Measurements from ENCODE around the gene PDZD11. TPM values are rescaled to one million over a fixed set of nuclear protein-coding genes. Genes with fewer than 3 reads are reported as not detected.

PDZD11 gene
- polyA plus RNA-seq, 1 donor from 2014 or later: 64.7 TPM

DNA sequence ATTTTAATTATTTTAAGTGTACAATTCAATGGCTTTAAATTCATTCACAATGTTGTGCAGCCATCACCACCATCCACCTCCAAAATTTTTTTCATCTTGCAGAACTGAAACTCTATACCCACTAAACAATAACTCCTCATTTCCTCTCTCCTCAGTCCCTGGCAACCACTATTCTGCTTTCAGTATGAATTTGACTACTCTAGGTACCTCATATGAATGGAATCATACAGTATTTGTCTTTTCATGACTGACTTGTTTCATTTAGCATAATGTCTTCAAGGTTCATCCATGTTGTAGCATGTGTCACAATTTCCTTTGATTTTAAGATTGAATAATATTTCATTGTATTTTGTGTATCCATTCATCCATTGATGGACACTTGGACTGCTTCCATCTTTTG lies 47.0 kb upstream of the PDZD11 start:
- Histone ChIP-seq H3K9ac (ENCODE audit: low read length) (no peak overlapping the region), H3K9me2 (ENCODE audit: insufficient read depth, low read length) (no peaks in the 10 kb centered on the region), H3K36me3 (ENCODE audit: insufficient read depth, low read length) (no peaks in the 10 kb centered on the region), H3K79me2 (replicated peaks; ENCODE audit: insufficient read depth, low read length) (no peaks in the 10 kb centered on the region), H3K9me3 (ENCODE audit: low read length) (no peaks in the 10 kb centered on the region), H4K20me1 (ENCODE audit: insufficient read depth) (no peaks in the 10 kb centered on the region), H3K27me3 (ENCODE audit: insufficient read depth, low read depth, low read length) (no peaks in the 10 kb centered on the region), H3K4me3 (ENCODE audit: low read length) (no peak overlapping the region), H3K27ac (ENCODE audit: low read length) (no peak overlapping the region), H3K4me2 (ENCODE audit: low read length) (no peak overlapping the region), H3F3A (ENCODE audit: insufficient read depth, low read length, poor library complexity, severe bottlenecking) (no peaks in the 10 kb centered on the region), H2AFZ (ENCODE audit: low read depth, low read length) (no peak overlapping the region)
- TF ChIP-seq, protein P1, sequence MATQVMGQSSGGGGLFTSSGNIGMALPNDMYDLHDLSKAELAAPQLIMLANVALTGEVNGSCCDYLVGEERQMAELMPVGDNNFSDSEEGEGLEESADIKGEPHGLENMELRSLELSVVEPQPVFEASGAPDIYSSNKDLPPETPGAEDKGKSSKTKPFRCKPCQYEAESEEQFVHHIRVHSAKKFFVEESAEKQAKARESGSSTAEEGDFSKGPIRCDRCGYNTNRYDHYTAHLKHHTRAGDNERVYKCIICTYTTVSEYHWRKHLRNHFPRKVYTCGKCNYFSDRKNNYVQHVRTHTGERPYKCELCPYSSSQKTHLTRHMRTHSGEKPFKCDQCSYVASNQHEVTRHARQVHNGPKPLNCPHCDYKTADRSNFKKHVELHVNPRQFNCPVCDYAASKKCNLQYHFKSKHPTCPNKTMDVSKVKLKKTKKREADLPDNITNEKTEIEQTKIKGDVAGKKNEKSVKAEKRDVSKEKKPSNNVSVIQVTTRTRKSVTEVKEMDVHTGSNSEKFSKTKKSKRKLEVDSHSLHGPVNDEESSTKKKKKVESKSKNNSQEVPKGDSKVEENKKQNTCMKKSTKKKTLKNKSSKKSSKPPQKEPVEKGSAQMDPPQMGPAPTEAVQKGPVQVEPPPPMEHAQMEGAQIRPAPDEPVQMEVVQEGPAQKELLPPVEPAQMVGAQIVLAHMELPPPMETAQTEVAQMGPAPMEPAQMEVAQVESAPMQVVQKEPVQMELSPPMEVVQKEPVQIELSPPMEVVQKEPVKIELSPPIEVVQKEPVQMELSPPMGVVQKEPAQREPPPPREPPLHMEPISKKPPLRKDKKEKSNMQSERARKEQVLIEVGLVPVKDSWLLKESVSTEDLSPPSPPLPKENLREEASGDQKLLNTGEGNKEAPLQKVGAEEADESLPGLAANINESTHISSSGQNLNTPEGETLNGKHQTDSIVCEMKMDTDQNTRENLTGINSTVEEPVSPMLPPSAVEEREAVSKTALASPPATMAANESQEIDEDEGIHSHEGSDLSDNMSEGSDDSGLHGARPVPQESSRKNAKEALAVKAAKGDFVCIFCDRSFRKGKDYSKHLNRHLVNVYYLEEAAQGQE (IDR thresholded peaks at IDR 0.05; ENCODE audit: borderline replicate concordance): no peak
- no peak for TF ChIP-seq POLR2AphosphoS5 (IDR thresholded peaks at IDR 0.05)
- TF ChIP-seq, protein P2, sequence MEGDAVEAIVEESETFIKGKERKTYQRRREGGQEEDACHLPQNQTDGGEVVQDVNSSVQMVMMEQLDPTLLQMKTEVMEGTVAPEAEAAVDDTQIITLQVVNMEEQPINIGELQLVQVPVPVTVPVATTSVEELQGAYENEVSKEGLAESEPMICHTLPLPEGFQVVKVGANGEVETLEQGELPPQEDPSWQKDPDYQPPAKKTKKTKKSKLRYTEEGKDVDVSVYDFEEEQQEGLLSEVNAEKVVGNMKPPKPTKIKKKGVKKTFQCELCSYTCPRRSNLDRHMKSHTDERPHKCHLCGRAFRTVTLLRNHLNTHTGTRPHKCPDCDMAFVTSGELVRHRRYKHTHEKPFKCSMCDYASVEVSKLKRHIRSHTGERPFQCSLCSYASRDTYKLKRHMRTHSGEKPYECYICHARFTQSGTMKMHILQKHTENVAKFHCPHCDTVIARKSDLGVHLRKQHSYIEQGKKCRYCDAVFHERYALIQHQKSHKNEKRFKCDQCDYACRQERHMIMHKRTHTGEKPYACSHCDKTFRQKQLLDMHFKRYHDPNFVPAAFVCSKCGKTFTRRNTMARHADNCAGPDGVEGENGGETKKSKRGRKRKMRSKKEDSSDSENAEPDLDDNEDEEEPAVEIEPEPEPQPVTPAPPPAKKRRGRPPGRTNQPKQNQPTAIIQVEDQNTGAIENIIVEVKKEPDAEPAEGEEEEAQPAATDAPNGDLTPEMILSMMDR (IDR thresholded peaks at IDR 0.05; ENCODE audit: poor library complexity, severe bottlenecking): no peak
- no peak for TF ChIP-seq RAD21 (conservative IDR thresholded peaks at IDR 0.05)
- TF ChIP-seq EZH2 (IDR thresholded peaks at IDR 0.05; ENCODE audit: borderline replicate concordance, insufficient read depth, low read length, poor library complexity, severe bottlenecking): no peak
- no peak for TF ChIP-seq TAF1 (IDR thresholded peaks at IDR 0.05; ENCODE audit: low read depth)
- TF ChIP-seq SMC3 (conservative IDR thresholded peaks at IDR 0.05; ENCODE audit: poor library complexity): no peak
- TF ChIP-seq EP300 (conservative IDR thresholded peaks at IDR 0.05; ENCODE audit: poor library complexity, severe bottlenecking): no peak

DNA sequence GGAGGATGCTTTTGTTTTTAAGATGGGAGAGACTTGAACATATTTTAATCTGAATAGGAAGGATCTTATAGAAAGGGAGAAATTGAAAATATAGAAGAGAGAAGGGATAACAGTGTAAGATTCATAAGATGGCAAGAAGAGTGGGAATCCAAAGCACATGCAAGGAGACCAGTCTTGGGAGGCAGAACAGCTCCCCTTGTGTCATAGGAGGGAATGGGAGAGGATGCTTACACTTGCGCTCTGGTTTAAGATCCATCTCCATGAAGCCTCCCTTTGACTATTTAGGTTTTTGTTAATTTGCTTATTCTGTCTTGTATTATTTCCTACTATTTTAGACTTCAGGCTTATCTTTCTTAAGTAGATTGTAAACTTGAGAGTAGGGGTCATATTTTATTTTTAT lies 42.9 kb upstream of the PDZD11 start:
- Histone ChIP-seq H3K4me3 (ENCODE audit: low read length) (no peak overlapping the region), H3K9ac (ENCODE audit: low read length) (no peak overlapping the region), H4K20me1 (ENCODE audit: insufficient read depth) (no peaks in the 10 kb centered on the region), H2AFZ (ENCODE audit: low read depth, low read length) (no peak overlapping the region), H3K9me3 (ENCODE audit: low read length) (no peaks in the 10 kb centered on the region), H3K27me3 (ENCODE audit: insufficient read depth, low read depth, low read length) (no peaks in the 10 kb centered on the region), H3K79me2 (replicated peaks; ENCODE audit: insufficient read depth, low read length) (no peaks in the 10 kb centered on the region), H3K9me2 (ENCODE audit: insufficient read depth, low read length) (no peaks in the 10 kb centered on the region), H3K4me2 (ENCODE audit: low read length) (no peak overlapping the region), H3K27ac (ENCODE audit: low read length) (no peak overlapping the region), H3F3A (ENCODE audit: insufficient read depth, low read length, poor library complexity, severe bottlenecking) (no peaks in the 10 kb centered on the region), H3K36me3 (ENCODE audit: insufficient read depth, low read length) (no peaks in the 10 kb centered on the region)
- TF ChIP-seq TAF1 (IDR thresholded peaks at IDR 0.05; ENCODE audit: low read depth): no peak
- TF ChIP-seq, protein P2 (IDR thresholded peaks at IDR 0.05; ENCODE audit: poor library complexity, severe bottlenecking): no peak
- no peak for TF ChIP-seq RAD21 (conservative IDR thresholded peaks at IDR 0.05)
- TF ChIP-seq, protein P1 (IDR thresholded peaks at IDR 0.05; ENCODE audit: borderline replicate concordance): no peak
- TF ChIP-seq SMC3 (conservative IDR thresholded peaks at IDR 0.05; ENCODE audit: poor library complexity): no peak
- TF ChIP-seq EP300 (conservative IDR thresholded peaks at IDR 0.05; ENCODE audit: poor library complexity, severe bottlenecking): no peak
- no peak for TF ChIP-seq EZH2 (IDR thresholded peaks at IDR 0.05; ENCODE audit: borderline replicate concordance, insufficient read depth, low read length, poor library complexity, severe bottlenecking)
- no peak for TF ChIP-seq MXI1 (conservative IDR thresholded peaks at IDR 0.05; ENCODE audit: poor library complexity, severe bottlenecking)
- TF ChIP-seq POLR2AphosphoS5 (IDR thresholded peaks at IDR 0.05): no peak
